Neural cell (in vitro differentiated cells): ENCODE results near the gene TMEM200B. TPM values are rescaled to one million over a fixed set of nuclear protein-coding genes. Genes with fewer than 3 reads are reported as not detected.

ENCODE experiments used
- H2AFZ ChIP-seq: fragments of 200-600, 300-800 bp; sonication (generic), shearing (Covaris generic); 2 replicates; pipeline ENCODE4 v1.6.0; 2014; ENCODE audit warnings: low read depth, mild to moderate bottlenecking, antibody characterized with exemption, low read length, moderate library complexity
- H3F3A ChIP-seq: fragments of 200-600 bp; shearing (Covaris generic); 2 replicates; pipeline ENCODE4 v1.6.1; 2016; ENCODE audit warnings: mild to moderate bottlenecking, moderate library complexity, mixed read lengths, antibody characterized with exemption, low read length; ENCODE audit not compliant: insufficient read depth, poor library complexity, severe bottlenecking
- H3K27ac ChIP-seq: fragments of 200-600, 300-800 bp; sonication (generic), shearing (Covaris generic); 2 replicates; pipeline ENCODE4 v1.5.1; 2014; ENCODE audit warnings: mild to moderate bottlenecking, low read length, moderate library complexity
- H3K27me3 ChIP-seq: fragments of 300-800, 200-600 bp; sonication (generic), shearing (Covaris generic); 2 replicates; pipeline ENCODE4 v1.6.0; 2014; ENCODE audit warnings: mild to moderate bottlenecking, low read depth, low read length, moderate library complexity; ENCODE audit not compliant: insufficient read depth
- H3K36me3 ChIP-seq: fragments of 300-800, 200-600 bp; sonication (generic), shearing (Covaris generic); 2 replicates; pipeline ENCODE4 v1.5.1; 2014; ENCODE audit warnings: mild to moderate bottlenecking, antibody characterized with exemption, low read length, moderate library complexity; ENCODE audit not compliant: insufficient read depth
- H3K4me2 ChIP-seq: fragments of 300-800, 200-600 bp; sonication (generic), shearing (Covaris generic); 2 replicates; pipeline ENCODE4 v1.6.0; 2014; ENCODE audit warnings: mild to moderate bottlenecking, low read length
- H3K4me3 ChIP-seq: fragments of 300-800, 200-600 bp; sonication (generic), shearing (Covaris generic); 2 replicates; pipeline ENCODE4 v1.5.1; 2014; ENCODE audit warnings: mild to moderate bottlenecking, low read length, moderate library complexity
- H3K79me2 ChIP-seq: fragments of 200-600 bp; shearing (Covaris generic); replicated peaks from 2 replicates; pipeline ENCODE4 v1.6.0; 2014; ENCODE audit warnings: mild to moderate bottlenecking, low read length, moderate library complexity; ENCODE audit not compliant: insufficient read depth
- H3K9ac ChIP-seq: fragments of 300-800, 200-600 bp; sonication (generic), shearing (Covaris generic); 2 replicates; pipeline ENCODE4 v1.6.1; 2016; ENCODE audit warnings: mild to moderate bottlenecking, low read length, mixed read lengths
- H3K9me2 ChIP-seq: fragments of 200-600 bp; shearing (Covaris generic); 2 replicates; pipeline ENCODE4 v1.6.1; 2016; ENCODE audit warnings: mild to moderate bottlenecking, low read length, mixed read lengths; ENCODE audit not compliant: insufficient read depth
- H3K9me3 ChIP-seq: fragments of 200-600, 300-800 bp; sonication (generic), shearing (Covaris generic); 2 replicates; pipeline ENCODE4 v1.6.1; 2016; ENCODE audit warnings: mild to moderate bottlenecking, mixed run types, low read length, moderate library complexity, mixed read lengths
- H4K20me1 ChIP-seq: fragments of 200-600 bp; shearing (Covaris generic); 2 replicates; pipeline ENCODE4 v1.6.1; 2016; ENCODE audit warnings: mild to moderate bottlenecking, mixed run types; ENCODE audit not compliant: insufficient read depth
- EP300 ChIP-seq: fragments of 450-650 bp; conservative IDR thresholded peaks from 2 replicates; pipeline ENCODE4 v1.6.1; 2014; ENCODE audit warnings: antibody characterized with exemption, mild to moderate bottlenecking, moderate library complexity; ENCODE audit not compliant: poor library complexity, severe bottlenecking
- EZH2 ChIP-seq: fragments of 200-600, 300-800 bp; shearing (Covaris generic), sonication (generic); IDR thresholded peaks from 2 replicates; pipeline ENCODE4 v1.6.1; 2014; ENCODE audit warnings: antibody characterized with exemption, low read length, borderline replicate concordance, mild to moderate bottlenecking; ENCODE audit not compliant: insufficient read depth, poor library complexity, severe bottlenecking
- MXI1 ChIP-seq: fragments of 450-650 bp; conservative IDR thresholded peaks from 2 replicates; pipeline ENCODE4 v1.6.1; 2014; ENCODE audit warnings: antibody characterized with exemption, mild to moderate bottlenecking; ENCODE audit not compliant: poor library complexity, severe bottlenecking
- RAD21 ChIP-seq: fragments of 450-650 bp; conservative IDR thresholded peaks from 2 replicates; pipeline ENCODE4 v1.6.1; 2014; ENCODE audit warnings: antibody characterized with exemption, mild to moderate bottlenecking, moderate library complexity
- SMC3 ChIP-seq: fragments of 450-650 bp; conservative IDR thresholded peaks from 2 replicates; pipeline ENCODE4 v1.6.1; 2014; ENCODE audit warnings: antibody characterized with exemption, mild to moderate bottlenecking, moderate library complexity; ENCODE audit not compliant: poor library complexity
- TAF1 ChIP-seq: IDR thresholded peaks from 2 replicates; pipeline ENCODE4 v1.6.1; 2012; ENCODE audit warnings: low read depth
- polyA plus RNA-seq: library from polyadenylated mRNA; depleted of rRNA; stranded (reverse); fragments of >200 nt; gene quantifications from 2 replicates; pipeline ENCODE4 v1.2.3, GENCODE V29; 2014
- TF ChIP-seq, protein P1 (sequence below): IDR thresholded peaks from 2 replicates; pipeline ENCODE4 v1.6.1; 2012; ENCODE audit warnings: borderline replicate concordance
- TF ChIP-seq, protein P2 (sequence below): fragments of 450-650 bp; IDR thresholded peaks from 2 replicates; pipeline ENCODE4 v1.5.1; 2014; ENCODE audit warnings: antibody characterized with exemption, mild to moderate bottlenecking, moderate library complexity; ENCODE audit not compliant: poor library complexity, severe bottlenecking

The TMEM200B gene
- polyA plus RNA-seq, 1 donor from 2014 or later, result 0.11 TPM

DNA sequence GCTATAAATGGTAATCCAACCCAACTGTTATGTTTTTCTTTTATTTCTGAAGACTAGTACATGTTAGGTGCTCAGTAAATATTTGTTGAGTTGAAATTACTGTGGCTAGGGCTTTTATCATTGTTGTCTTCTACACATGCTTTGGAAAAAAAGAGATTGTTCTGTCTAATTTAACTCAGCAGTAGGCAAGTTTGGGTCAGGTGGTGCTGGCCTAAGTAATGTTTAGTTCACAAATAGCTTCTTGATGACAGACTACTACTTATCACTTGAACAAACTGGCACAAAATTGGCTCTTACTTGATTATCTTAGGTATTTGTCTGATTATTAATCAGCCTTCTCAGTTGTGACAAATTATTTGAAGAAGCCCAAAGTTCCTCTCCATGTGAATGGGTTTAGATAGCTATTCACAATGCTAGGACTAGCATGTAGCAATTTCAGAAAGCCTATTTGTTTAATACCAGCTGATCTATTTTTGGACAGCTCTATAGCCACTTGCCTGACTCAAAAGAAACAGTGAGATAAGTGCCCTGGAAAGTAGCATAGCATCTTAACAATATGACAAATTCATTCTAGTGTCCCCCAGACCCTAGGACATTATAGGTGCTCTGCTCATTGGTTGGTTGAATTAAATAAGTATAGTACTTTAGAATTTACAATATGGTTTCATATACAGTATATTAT is 32.6 kb downstream of the TMEM200B start:
- H3K9me2 ChIP-seq, result no peaks in the 10 kb centered on the region
- TF ChIP-seq, protein P1, sequence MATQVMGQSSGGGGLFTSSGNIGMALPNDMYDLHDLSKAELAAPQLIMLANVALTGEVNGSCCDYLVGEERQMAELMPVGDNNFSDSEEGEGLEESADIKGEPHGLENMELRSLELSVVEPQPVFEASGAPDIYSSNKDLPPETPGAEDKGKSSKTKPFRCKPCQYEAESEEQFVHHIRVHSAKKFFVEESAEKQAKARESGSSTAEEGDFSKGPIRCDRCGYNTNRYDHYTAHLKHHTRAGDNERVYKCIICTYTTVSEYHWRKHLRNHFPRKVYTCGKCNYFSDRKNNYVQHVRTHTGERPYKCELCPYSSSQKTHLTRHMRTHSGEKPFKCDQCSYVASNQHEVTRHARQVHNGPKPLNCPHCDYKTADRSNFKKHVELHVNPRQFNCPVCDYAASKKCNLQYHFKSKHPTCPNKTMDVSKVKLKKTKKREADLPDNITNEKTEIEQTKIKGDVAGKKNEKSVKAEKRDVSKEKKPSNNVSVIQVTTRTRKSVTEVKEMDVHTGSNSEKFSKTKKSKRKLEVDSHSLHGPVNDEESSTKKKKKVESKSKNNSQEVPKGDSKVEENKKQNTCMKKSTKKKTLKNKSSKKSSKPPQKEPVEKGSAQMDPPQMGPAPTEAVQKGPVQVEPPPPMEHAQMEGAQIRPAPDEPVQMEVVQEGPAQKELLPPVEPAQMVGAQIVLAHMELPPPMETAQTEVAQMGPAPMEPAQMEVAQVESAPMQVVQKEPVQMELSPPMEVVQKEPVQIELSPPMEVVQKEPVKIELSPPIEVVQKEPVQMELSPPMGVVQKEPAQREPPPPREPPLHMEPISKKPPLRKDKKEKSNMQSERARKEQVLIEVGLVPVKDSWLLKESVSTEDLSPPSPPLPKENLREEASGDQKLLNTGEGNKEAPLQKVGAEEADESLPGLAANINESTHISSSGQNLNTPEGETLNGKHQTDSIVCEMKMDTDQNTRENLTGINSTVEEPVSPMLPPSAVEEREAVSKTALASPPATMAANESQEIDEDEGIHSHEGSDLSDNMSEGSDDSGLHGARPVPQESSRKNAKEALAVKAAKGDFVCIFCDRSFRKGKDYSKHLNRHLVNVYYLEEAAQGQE, result no peak
- TF ChIP-seq MXI1, result no peak
- no peak for TF ChIP-seq TAF1
- TF ChIP-seq, protein P2, sequence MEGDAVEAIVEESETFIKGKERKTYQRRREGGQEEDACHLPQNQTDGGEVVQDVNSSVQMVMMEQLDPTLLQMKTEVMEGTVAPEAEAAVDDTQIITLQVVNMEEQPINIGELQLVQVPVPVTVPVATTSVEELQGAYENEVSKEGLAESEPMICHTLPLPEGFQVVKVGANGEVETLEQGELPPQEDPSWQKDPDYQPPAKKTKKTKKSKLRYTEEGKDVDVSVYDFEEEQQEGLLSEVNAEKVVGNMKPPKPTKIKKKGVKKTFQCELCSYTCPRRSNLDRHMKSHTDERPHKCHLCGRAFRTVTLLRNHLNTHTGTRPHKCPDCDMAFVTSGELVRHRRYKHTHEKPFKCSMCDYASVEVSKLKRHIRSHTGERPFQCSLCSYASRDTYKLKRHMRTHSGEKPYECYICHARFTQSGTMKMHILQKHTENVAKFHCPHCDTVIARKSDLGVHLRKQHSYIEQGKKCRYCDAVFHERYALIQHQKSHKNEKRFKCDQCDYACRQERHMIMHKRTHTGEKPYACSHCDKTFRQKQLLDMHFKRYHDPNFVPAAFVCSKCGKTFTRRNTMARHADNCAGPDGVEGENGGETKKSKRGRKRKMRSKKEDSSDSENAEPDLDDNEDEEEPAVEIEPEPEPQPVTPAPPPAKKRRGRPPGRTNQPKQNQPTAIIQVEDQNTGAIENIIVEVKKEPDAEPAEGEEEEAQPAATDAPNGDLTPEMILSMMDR, result no peak
- TF ChIP-seq EP300, result no peak
- no peak overlapping the region for H2AFZ ChIP-seq
- H3K4me3 ChIP-seq, result no peak overlapping the region
- H3K79me2 ChIP-seq, result no peaks in the 10 kb centered on the region
- H3K27me3 ChIP-seq, result no peaks in the 10 kb centered on the region
- no peaks in the 10 kb centered on the region for H3K36me3 ChIP-seq
- no peaks in the 10 kb centered on the region for H4K20me1 ChIP-seq
- H3K9me3 ChIP-seq, result no peaks in the 10 kb centered on the region
- H3K9ac ChIP-seq, result no peak overlapping the region
- no peaks in the 10 kb centered on the region for H3F3A ChIP-seq
- H3K27ac ChIP-seq, result no peak overlapping the region
- H3K4me2 ChIP-seq, result no peak overlapping the region

DNA sequence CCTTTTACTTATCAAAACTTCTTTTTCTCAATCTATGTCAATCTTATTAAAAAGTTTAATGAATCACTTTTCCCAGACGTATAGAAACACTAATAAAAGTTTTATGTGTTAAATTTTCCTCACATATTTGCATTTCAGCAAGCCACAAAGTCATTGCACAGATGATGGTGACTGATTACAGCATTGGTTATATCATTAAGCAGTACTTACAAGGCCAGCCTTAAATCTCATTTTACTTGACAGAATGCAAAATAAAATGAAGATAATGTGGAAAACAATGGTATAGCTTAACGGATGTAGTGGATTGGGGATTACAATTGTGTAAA is 39.5 kb downstream of the TMEM200B start:
- Histone ChIP-seq H3F3A (no peaks in the 10 kb centered on the region), H3K9me2 (no peaks in the 10 kb centered on the region), H4K20me1 (no peaks in the 10 kb centered on the region), H3K9ac (no peak overlapping the region), H3K4me2 (no peak overlapping the region), H2AFZ (no peak overlapping the region), H3K79me2 (no peaks in the 10 kb centered on the region), H3K27me3 (no peaks in the 10 kb centered on the region), H3K9me3 (no peaks in the 10 kb centered on the region), H3K36me3 (no peaks in the 10 kb centered on the region), H3K4me3 (no peak overlapping the region), H3K27ac (no peak overlapping the region)
- TF ChIP-seq SMC3, result no peak
- no peak for TF ChIP-seq RAD21
- TF ChIP-seq, protein P2, result no peak
- TF ChIP-seq, protein P1, result no peak
- no peak for TF ChIP-seq MXI1
- no peak for TF ChIP-seq TAF1
- TF ChIP-seq EZH2, result no peak
- TF ChIP-seq EP300, result no peak
